ENCODE data around the gene PSMB10.
A peak's percentile ranks its signal among the peaks of the same experiment; 100 is the strongest.
"Not testable (repeated sequence)": the region's sequence is repeated elsewhere in the genome, so short reads cannot be mapped to it uniquely, and the experiment has no call there.

PSMB10 gene

DNA sequence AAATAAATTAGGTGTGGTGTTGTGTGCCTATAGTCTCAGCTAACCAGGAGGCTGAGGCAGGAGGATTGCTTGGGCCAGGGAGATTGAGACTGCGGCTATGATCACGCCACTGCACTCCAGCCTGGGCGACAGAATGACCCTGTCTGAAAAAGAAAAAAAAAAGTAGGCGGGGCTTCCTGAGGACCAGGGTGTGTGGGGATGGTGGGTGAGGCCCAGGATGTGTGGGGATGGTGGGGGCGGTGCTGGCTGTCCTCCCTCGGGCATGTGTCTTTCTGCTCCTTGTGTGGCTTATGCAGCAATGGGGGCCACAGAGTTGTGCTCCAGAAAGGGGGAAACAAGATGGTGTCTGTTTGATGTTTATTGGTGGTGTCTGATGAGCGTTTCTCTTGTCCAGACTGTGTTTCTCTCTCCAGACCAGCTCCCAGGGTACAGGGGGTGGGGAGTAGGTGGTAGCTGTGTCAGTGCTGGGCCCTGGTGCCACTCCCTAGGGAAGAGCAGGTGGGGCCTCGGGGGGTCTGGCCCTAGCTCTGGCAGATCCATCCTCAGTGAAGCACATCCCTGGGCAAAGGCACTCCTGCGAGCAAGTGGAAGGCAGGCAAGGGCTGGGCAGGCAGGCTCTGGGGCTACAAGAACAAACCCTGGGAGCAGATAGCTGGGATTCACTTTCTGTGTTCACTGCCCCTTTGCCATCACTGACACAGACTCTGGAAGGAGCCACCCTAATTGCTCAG, 5.0 kb upstream of the PSMB10 start:
- DNase-seq = no peak

DNA sequence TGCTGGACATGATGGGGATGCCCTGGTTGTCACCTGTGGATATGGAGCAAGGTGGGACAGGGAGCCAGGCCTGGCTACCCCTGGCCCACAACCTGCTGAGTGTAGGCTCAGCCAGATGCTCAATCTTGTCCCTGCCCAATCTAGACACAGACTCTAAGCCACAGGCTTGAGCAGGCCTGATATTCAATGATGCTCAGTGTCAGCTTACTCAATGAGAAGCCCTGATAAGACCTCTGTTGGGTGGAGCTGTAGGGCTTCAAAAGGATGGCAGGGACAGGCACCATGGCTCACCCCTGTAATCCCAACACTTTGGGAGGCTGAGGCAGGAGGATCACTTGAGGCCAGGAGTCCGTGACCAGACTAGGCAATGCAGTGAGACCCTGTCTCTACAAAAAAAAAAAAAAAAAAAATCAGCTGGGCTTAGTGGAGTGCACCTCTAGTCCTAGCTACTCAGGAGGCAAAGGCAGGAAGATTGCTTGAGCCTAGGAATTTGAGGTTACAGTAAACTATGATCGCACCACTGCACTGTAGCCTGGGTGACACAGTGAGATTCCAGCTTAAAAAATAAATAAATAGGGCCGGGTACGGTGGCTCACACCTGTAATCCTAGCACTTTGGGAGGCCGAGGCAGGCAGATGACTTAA, 3.9 kb upstream of the PSMB10 start:
- no peak for DNase-seq

DNA sequence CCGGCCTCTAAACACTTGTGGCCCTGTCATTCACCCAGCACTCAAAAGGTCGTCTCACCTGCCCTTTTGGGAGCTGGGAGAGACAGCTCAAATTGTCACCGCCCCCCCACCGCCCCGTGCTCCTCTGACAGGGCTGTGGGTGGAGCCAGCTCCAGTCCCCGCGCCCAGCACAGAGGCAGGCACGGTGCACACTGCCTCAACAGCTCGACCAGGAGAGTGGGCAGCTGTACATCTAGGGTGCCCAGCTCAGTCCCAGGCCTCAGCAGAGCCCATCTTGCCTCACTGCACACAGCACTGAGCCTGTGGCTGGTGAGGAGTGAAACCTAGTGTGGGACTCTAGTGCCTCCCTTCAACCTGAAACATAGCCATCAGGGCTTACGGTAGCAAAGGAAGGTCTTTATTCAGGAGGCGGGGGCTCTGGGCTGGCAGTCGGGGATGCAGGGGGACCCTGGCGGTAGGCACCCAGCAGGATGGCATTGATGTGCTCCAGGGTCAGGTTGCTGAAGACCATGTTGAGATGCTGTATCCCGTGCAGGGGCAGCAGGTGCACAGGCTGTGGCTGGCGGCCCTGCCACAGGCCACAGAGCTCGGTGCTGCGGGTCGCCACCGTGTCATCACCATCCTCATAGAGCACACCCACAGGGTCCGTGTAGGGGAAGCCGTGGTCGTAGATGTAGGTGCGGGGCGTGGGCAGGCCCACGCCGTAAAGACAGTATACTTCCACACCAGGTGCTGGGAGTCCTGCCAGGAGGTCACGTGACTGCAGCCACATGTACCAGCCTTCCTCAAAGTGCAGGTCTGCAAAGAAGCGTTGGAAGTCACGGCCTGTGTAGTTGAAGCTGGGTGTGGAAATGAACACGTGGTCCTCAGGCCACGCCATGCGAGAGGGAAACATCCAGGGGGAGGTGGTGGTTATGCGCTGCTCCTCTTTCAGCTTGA, 3.1 kb upstream of the PSMB10 start:
- no peak for DNase-seq

DNA sequence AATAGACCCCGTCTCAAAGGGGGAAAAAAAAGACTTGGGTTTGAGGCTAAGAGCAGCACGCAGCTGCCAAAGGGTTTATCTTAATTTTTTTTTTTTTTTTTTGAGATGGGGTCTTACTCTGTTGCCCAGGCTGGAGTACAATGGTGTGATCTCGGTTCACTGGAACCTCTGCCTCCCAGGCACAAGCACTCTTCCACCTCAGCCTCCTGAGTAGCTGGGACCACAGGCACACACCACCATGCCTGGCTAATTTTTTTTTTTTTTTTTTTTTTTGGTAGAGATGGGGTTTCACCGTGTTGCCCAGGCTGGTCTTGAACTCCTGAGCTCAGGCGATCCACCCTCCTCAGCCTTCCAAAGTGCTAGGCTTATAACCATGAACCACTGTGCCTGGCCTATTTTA, 1.1 kb upstream of the PSMB10 start:
- DNase-seq = not testable (repeated sequence)

DNA sequence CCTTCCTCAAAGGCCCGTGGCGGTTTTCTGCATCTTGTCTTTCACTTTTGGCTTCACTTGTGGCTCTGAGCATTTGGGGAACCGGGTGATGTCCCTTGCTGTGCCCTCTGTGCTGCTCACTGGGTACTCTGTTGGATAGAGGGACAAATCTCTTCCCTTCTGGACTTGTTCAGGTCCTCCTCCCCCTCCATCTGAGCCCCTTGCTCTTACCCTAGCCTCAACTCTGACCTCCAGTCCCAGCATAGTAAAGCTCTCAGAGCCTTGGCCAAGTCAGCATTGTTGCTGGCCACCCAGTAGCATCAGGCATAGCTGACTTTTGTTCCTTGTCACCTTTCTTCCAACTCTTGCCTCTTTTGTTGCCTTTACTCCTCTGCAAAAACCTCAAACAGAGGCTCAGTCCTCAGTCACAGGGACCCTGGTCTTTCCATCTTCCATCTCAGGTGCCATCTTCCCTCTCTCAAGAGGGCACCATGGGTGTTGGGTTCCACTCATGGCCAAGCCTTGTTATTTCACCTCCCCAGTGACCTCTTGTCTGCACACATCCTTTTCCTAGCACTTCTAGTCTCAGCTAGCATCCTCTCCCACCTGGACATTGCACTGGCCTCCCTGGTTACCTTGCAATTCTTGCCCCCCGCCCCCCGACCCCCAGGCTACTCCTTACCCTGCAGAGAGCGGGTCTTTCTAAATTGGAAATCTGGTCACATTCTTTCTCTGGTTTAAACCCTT, 393 bp upstream of the PSMB10 start:
- DNase-seq = no peak

DNA sequence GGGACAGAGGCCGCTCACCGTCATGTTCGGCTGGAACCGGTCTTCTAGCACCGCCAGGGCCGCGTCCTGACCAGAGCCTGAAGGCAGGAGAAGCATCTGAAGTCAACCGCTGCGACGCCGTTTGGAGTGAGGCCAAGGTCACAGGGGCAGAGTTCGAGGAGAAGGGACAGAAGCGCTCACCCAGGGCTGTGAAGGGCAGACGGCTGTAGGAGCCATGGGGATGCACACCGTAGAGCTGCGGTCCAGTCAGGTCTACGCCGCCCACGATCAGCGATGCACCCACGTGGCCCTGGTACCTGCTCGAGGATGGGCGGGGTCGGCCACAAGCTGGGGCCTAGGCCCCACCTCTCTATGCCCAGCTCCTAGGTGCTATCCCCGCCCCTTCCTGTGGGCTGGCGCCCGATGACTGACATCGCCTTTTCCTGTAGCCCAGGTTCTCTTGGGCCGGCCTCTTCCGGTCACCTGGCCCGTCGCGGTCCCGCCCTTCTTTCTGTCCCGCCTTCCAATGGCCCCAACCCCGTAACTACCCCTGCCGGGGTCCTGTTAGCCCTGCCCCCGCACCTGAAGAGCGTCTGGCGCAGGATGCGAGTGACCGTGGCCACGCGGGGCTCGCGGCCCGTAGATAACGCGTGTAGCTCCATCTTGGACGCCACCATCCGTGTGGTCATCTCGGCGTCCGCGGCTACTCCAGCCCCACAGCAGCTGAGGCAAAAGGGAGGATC, 1.1 kb downstream of the PSMB10 start:
- DNase-seq = peak; percentile 82

DNA sequence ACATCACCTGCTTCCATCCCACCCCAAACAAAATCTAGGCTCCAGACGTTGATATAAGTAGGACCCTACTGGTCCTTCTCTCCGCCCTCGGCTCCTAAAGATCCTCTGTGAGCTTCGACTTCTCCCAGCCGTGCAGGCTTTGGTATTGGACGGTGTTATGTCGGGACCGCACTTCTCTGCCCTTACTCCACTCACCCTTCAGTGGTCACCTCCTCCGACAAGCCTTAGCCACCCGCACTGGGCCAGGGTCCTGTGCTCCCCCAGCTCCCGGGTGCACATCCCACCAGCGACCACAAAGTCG, 1.6 kb downstream of the PSMB10 start:
- no peak for DNase-seq

DNA sequence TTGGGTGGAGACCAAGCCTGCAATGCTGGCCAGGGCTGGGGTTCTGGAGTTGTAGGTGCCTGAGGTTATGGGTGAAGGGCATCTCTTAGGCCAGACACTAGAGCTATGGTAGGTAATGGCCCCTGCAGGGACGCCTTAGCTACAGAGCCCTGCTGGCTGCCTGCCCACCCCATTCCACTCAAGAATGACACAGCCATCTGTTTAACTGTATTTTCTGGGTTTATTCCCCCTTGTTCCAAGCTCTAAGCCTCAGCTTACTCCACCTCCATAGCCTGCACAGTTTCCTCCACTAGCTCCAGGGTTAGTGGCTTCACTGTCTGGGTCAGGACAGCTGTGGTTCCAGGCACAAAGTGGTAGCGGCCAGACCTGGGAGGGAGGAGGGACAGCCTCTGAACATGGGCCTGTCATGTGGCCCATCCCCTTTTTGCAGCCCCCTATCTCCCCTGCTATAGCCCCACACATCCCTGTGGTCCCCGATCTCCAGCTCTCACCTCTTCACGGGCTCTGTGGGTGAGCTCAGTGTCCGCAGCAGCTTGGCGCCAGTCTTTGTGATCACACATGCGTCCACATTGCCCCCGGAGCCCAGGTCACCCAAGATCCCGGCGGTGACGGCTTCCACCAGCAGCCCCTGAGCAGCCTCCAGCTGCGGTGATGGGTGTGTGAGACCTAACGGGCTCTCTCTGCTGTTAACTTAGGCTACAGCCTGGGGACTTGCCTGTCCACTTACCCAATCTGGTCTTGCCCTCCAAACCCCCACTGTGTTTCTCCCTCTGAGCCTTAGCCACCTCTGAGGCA, 2.1 kb downstream of the PSMB10 start:
- no peak for DNase-seq

DNA sequence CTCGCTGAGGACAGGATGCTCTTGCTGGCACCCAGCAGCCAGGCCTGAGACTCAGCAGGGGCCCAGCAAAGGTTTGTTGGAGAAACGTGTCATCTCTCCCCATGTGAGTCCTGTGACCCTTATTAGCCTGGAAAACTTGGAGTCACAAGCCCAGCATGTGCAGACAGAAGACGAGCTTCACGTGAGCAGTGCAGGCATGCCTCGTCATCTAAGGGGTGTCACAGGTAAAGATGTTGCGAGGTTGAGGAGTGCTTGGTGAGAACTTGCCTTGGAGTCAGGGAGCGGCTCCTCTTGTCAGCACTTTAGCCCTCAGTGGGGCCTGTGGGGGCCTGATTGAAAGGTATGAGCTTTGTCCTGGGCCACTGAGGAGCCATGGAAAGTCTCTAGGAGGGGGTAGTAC, 2.8 kb downstream of the PSMB10 start:
- no peak for DNase-seq

DNA sequence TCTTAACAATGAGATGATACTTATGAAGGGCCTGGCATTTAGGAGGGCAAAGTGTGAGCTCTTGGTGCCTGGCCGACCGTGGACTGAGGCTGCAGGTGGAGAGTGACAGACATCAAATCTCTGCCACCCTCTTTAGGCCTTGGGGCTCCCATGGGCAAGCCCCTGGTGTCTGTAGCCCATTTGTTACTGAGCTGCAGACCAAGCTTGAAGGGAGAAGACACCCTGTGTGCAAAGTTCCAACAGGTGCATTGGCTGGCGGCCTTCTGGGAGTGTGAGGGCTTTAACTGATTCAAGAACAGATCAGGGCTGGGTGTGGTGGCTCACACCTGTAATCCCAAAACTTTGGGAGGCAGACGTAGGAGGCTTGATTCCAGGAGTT, 4.2 kb downstream of the PSMB10 start:
- no peak for DNase-seq

DNA sequence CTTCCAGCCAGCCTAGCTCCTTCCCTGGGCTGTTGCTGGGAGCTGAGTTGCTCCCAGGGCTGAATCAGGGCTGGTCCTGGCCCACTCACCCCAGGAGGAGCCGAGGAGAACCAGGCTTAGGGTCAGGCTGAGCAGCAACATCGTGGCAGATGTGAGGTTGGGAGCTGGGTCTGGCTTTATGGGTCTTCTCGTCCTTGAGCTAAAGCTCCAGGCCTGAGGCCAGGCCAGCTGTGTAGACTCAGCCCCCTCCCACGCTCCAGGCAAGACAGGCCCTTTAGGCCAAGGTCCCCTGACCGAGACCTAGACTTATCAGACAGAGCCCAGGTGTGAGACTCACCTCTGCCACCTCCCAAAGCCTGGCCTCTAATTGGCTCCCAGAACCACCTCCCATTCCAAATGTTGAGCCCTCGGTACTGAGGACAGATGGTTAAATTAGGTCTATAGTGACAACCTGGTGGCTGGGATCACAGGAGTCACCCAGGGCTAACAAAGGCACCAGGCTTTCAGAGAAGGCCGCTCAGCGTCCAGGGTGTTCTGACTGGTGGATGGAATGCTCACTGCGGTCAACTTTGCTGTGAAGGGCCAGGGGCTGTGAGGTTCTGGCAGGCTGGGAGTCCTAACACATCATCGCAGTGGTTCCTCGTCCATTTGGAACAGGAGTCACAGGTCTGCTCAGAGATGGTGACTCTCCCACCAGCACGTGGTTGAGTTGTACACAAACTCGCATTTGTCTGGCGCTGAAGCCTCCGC, 4.8 kb downstream of the PSMB10 start, which contains the start of gene CTRL:
Gene CTRL, minus strand, starts transcription at position 151 of the 750 bp plus-strand sequence. Its CDS starts 10 bp downstream, at position 141.
- DNase-seq = no peak

DNA sequence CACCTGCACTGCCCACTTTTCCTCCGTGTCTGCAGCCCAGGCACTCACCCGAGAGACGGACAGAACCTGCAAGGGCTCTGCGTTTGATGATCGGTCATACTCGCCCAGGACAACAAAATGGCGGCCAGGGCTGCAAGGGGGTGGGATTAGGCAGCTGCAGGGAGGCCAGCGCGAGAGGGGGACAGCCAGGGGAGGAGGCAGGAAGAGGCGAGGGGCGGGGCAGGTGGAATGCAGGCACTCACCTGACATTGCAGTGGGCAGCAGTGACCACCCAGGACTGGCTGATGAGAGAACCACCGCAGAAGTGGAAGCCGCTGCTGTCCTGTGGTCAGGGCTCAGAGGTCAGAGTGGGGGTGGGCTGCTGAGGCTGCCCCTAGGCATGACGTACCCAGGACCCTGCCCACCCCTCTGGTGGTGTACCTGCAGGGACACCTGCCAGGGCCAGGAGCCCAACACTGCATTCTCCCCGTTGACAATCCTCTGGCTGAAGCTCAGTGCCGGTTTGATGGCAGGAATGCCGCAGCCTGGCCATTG, 5.9 kb downstream of the PSMB10 start:
- DNase-seq = no peak

DNA sequence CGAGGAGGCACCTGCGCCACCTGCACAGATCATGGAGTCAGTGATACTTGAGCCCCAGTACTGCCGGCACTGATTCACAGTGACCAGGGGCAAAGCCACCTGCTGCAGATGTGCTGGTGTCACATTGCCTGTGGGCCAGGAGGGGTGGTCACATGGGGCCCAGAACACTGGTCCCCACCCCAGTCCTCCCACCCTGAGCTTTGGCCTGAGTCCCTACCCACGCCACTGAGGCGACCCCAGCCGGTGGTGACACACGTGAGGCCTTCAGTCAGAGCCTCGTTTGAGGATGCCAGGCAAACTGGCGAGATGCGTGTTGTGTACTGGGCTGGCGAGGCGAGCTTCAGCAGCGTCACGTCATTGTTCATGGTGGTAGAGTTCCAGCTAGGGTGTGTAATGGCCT, 6.5 kb downstream of the PSMB10 start:
- no peak for DNase-seq

DNA sequence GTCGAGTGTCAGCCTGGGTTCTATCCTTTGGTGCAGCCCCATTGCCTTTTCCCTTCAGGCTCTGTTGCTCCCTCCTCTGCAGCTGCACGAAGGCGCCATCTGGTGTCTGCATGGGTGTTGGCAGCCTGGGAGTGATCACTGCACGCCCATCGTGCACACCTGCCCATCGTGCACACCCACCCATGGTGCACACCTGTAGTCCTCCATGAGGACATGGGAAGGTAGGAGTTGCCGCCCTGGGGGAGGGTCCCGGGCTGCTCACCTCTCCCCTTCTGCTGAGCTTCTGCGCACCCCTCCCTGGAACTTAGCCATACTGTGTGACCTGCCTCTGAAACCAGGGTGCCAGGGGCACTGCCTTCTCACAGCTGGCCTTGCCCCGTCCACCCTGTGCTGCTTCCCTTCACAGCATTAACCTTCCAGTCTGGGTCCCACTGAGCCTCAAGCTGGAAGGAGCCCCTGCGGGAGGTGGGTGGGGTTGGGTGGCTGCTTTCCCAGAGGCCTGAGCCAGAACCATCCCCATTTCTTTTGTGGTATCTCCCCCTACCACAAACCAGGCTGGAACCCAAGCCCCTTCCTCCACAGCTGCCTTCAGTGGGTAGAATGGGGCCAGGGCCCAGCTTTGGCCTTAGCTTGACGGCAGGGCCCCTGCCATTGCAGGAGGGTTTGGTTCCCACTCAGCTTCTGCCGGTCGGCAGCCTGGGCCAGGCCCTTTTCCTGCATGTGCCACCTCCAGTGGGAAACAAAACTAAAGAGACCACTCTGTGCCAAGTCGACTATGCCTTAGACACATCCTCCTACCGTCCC, 7.9 kb downstream of the PSMB10 start:
- DNase-seq = no peak

DNA sequence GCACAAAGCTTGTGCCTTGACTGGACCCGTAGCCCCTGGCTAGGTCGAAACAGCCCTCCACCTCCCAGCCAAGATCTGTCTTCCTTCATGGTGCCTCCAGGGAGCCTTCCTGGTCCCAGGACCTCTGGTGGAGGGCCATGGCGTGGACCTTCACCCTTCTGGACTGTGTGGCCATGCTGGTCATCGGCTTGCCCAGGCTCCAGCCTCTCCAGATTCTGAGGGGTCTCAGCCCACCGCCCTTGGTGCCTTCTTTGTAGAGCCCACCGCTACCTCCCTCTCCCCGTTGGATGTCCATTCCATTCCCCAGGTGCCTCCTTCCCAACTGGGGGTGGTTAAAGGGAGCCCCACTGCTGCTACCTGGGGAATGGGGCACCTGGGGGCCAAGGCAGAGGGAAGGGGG, 8.5 kb downstream of the PSMB10 start:
- DNase-seq = no peak

DNA sequence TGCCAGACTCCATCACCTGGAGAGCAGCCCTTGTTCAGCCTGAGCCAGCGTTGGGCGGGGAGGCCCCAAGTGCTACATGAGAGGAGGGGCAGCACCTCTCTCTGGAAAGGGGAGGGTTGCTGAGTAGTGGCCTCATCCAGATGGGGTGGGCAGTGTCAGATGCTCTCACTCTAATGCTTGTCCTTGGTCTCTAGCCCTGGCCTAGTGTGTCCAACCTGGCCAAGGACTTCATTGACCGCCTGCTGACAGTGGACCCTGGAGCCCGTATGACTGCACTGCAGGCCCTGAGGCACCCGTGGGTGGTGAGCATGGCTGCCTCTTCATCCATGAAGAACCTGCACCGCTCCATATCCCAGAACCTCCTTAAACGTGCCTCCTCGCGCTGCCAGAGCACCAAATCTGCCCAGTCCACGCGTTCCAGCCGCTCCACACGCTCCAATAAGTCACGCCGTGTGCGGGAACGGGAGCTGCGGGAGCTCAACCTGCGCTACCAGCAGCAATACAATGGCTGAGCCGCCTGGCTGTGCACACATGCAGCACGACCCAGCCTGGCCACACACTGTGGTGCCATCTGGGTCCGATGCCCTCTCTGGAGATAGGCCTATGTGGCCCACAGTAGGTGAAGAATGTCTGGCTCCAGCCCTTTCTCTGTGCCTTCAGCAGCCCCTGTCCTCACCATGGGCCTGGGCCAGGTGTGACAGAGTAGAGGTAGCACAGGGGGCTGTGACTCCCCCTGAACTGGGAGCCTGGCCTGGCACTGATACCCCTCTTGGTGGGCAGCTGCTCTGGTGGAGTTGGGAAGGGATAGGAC, 9.3 kb downstream of the PSMB10 start:
- no peak for DNase-seq

DNA sequence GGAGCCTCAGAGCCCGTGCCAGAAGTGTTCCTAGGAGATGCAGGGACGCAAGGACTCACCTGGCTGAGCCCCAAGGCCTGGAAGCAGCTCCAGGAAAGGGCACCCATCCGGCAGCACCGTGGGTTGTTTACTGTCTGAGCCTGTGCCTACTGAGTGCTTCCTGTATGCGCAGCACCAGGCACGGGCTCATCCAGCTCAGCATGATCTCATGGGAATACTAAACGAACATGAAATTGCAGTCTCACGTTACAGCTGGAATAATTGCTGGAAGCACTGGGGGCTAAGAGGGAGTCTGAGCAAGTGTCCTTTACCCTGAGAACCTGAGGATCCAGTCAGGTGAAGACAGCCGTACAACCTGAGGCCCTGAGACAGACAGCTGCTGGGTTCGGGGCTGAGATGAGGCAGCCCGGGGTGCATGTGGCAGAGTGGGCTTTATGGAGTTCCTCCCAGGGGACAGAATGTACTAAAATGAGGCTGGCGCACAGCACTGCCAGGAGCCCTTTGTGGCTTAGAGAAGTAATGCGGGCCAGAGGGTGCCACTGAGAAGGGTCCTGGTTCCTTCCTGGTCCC, 10.4 kb downstream of the PSMB10 start:
- peak; percentile 46 for DNase-seq

DNA sequence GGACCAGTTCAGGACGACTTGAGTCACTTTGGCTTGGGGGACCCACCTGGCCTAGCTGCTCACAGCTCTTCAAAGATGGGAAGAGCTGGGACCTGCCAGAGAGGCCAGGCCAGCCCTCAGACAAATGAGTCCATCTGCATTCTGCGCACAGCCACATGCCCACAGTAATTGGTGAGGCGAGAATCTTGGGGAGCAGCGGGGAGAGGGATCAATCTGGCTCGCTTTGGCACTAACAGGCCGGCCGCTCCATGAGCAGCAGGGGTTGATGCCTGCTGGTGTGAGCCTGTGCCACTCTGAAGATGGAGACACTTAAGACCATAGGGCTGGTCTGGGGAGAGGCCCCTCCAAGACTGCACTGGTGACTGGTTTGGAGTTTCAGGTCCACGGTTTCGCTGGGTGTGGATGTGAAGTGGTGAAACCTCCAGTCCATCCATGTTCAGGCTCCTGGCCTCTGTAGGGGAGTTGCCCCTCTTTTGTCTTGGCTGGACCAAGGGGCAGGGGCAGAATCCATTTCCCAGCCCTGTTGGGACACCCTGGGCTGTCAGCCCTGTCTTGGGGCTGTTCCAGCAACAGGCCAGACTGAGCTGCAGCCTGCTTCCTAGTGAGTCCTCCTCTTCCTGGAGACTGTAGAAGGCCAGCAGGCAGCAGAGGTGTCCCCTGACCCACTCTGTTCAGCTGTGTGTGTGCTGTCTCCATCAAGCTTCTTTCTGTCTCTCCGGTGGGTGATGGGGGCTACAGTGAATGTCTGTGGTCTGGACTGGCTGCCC, 12.3 kb downstream of the PSMB10 start:
- no peak for DNase-seq

All from NCI-H1417 treated with DMSO at 0.1 percent for 48 hours (cell line).